Measurements from ENCODE around the gene AHDC1.

Gene AHDC1

GRCh38 chr1:27570784-27571183, 33.2 kb downstream of the AHDC1 start:
- H3K4me3 ChIP-seq, result no peak overlapping the region
- peak overlapping the region in 12 of 21 experiments; percentile 30 to 88 (median 66) for H3K27ac ChIP-seq

GRCh38 chr1:27570356-27570755, 33.6 kb downstream of the AHDC1 start:
- Histone ChIP-seq H3K27ac (peak overlapping the region in 12 of 21 experiments; percentile 30 to 88 (median 74)), H3K4me3 (no peak overlapping the region)

- peak overlapping the region in 18 of 21 experiments; percentile 17 to 88 (median 68) for H3K27ac ChIP-seq
- no peak overlapping the region for H3K4me3 ChIP-seq
Observed at GRCh38 chr1:27569506-27570291, 34.2 kb downstream of the AHDC1 start.

GRCh38 chr1:27569088-27569460, 34.9 kb downstream of the AHDC1 start:
- Histone ChIP-seq H3K27ac (peak overlapping the region in 18 of 21 experiments; percentile 17 to 88 (median 68)), H3K4me3 (peak overlapping the region in 6 of 7 experiments; percentile 14 to 38 (median 29))

- Histone ChIP-seq H3K4me3 (peak overlapping the region in 6 of 7 experiments; percentile 14 to 38 (median 29)), H3K27ac (peak overlapping the region in 19 of 21 experiments; percentile 17 to 88 (median 67))
Observed at GRCh38 chr1:27568300-27569087, 35.5 kb downstream of the AHDC1 start.

- H3K27ac ChIP-seq, result peak overlapping the region in 16 of 21 experiments; percentile 16 to 85 (median 71)
- H3K4me3 ChIP-seq, result peak overlapping the region in 3 of 7 experiments; percentile 27 to 38 (median 32)
Observed at GRCh38 chr1:27567971-27568299, 36.0 kb downstream of the AHDC1 start.

GRCh38 chr1:27567146-27567526, 36.8 kb downstream of the AHDC1 start:
- Histone ChIP-seq H3K4me3 (no peak overlapping the region), H3K27ac (peak overlapping the region in 11 of 21 experiments; percentile 18 to 85 (median 73))

- peak overlapping the region in 10 of 21 experiments; percentile 18 to 85 (median 73) for H3K27ac ChIP-seq
- no peak overlapping the region for H3K4me3 ChIP-seq
Observed at GRCh38 chr1:27566462-27567145, 37.3 kb downstream of the AHDC1 start.

- no peak overlapping the region for H3K4me3 ChIP-seq
- H3K27ac ChIP-seq, result peak overlapping the region in 16 of 21 experiments; percentile 6 to 90 (median 68)
Observed at GRCh38 chr1:27564710-27565649, 39.0 kb downstream of the AHDC1 start.

- peak overlapping the region in 17 of 21 experiments; percentile 4 to 90 (median 66) for H3K27ac ChIP-seq
- H3K4me3 ChIP-seq, result no peak overlapping the region
Observed at GRCh38 chr1:27563591-27564471, 40.1 kb downstream of the AHDC1 start.

GRCh38 chr1:27563341-27563590, 40.7 kb downstream of the AHDC1 start:
- Histone ChIP-seq H3K4me3 (no peak overlapping the region), H3K27ac (peak overlapping the region in 13 of 21 experiments; percentile 33 to 90 (median 72))

- Histone ChIP-seq H3K4me3 (no peak overlapping the region), H3K27ac (peak overlapping the region in 15 of 21 experiments; percentile 7 to 81 (median 69))
Observed at GRCh38 chr1:27562534-27563340, 41.2 kb downstream of the AHDC1 start.

GRCh38 chr1:27562021-27562420, 41.9 kb downstream of the AHDC1 start:
- peak overlapping the region in 19 of 21 experiments; percentile 7 to 81 (median 68) for H3K27ac ChIP-seq
- H3K4me3 ChIP-seq, result no peak overlapping the region

GRCh38 chr1:27561124-27561899, 42.6 kb downstream of the AHDC1 start:
- H3K4me3 ChIP-seq, result no peak overlapping the region
- peak overlapping the region in 19 of 21 experiments; percentile 27 to 81 (median 70) for H3K27ac ChIP-seq

GRCh38 chr1:27560268-27561123, 43.4 kb downstream of the AHDC1 start:
- H3K27ac ChIP-seq, result peak overlapping the region in 17 of 21 experiments; percentile 15 to 79 (median 70)

More at GRCh38 chr1:27560268-27561123, 43.4 kb downstream of the AHDC1 start:
- no peak overlapping the region for H3K4me3 ChIP-seq
